CD4-positive, alpha-beta T cell treated with Interleukin-15 for 1 hour (primary cell): ENCODE data around the gene KBTBD2.
"Not testable (repeated sequence)": the region's sequence is repeated elsewhere in the genome, so short reads cannot be mapped to it uniquely, and the experiment has no call there.

Experiments used
- DNase-seq: peaks from one replicate; pipeline ENCODE4 v3.0.0-alpha.2; 2020

KBTBD2 gene

DNA sequence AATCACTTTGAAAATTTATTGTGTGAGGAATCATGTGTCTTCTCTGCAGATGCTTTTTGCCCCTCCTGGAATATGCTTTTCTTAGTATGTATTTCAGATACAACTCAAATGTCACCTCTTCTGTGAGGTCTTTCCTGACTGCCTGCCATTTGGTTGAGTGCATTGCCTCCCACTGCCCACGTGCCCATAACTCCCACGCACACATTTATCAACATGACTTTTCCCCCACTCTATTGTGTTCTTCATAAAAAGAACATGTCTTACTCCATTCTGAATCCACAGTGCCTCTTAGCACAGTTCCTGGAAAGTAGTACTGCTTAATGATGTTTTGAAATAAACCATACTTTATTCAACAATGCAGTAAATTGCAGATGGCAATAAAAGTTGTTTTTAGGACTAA is 42.9 kb downstream of the KBTBD2 start:
- not testable (repeated sequence) for DNase-seq

DNA sequence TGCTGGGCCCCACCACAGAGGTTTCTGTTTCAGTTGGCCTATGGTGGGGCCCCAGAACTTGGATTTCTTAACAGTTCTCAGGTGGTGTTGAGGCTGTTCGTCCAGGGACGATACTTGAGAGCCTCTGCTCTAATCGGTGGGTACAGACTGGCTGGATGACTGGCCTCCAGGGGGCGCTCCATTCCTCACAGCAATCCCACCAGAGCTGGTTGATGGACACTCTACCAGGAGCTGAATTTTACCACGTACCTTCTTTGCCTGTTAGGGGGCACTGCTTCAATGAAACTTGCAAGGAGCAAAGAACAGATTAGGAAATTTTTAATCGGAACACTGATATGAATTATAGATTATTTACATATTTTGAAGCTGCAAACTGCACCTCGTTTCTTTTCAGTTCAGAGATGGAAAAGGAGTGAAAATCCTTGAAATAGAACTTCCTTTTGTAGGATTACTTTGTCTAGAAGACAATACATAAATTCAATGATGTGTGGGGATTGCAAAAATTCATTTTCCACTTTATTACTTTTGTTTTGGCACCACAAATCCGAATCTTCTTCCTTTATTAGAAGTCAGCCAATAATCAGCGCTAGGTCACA is 44.8 kb downstream of the KBTBD2 start:
- peak; percentile 88 for DNase-seq

DNA sequence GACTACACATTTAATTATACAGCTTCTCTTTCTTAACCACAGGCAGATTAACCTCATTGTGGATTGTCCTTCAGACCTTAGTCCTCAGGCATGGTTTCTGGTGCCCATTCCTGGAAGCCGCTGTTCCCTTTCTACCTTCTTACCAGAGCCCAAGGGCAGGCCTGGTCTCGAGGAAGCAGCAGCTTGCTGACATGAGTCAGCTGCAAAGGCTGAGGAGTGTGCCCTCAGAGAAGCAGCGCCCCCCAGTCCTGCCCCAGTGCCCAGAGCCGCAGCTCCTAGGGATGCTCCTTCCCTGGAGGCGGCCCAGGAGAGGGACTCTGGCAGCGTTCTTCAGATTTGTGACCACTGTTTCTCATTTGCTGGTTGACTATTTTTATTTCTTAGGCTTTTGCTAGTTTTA is 46.8 kb downstream of the KBTBD2 start:
- not testable (repeated sequence) for DNase-seq

DNA sequence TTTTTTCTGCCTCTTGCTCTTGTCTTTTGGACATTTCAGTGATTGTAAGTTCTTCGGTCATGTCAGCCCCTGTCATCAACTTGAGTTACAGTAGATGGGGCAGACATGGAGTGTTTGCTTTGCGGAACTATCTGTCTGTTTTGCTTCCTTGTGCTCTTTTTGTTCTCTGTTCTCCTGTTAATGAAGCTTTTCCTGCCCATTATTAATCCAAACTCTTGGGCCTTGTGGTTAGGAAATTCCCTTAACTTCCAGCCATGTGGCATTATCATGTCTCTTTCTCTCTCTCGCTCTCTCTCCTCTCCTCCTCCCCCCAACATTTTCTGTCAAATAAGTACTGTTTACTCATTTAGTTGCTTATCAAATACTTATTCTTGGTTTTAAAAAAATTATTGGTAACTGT is 47.8 kb downstream of the KBTBD2 start:
- not testable (repeated sequence) for DNase-seq

DNA sequence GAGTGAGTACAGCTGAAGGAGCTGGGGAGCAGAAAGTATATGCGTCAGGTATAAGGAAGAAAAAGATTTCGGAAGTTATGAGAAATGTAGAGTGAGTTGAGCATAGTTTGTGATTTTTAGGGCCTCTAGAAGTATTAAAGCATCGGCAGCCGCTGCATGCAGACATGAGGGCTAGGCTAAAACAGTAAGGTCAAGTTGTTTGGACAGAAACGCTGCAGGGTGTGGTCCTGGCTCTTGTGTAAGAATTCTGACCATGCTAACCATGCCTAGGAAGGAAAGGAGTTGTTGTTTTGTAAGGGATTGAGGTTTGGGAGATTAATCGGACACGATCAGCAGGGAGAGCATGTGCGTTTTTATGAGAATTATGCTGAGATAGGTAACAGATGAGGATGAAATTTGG is 51.7 kb downstream of the KBTBD2 start:
- DNase-seq: not testable (repeated sequence)

DNA sequence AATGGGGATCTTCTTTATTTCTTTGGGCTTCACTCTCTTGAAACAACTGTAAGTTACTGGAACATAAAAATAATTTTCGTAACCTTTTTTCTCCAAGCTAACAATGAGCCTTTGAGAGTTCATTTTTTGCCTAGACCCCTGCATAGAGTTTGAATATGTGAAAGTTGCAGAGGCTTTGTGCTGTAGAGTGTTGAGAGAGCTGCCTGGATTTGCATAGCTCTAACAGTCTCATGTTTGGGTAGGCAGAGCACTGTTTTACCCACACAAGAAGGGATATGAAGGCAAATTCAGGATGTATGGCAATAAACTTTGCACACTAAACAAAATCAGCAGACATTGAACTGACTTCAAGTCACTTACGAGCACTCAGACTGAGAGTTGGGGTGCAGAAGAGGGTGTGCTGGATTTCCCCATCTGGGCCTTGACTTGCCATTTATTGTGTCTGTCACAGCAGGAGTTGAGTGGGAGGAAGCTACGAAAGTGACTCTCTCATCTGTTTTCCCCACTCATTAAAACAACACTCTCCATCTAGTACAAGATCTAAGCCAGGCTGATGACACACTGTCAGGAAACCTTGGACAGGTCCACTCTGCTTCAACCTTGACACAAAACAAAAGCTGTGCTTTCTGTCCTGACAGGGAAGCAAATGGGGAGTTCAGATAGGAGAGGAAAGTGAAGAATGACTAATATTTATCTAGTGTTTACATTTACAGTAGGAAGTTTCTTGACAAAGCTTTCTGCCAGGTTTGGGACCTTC is 62.4 kb downstream of the KBTBD2 start:
- DNase-seq: not testable (repeated sequence)
